Panc1 (cell line): ENCODE measurements around the gene ADGRD1. TPM values are rescaled to one million over a fixed set of nuclear protein-coding genes. Genes with fewer than 3 reads are reported as not detected.

Source experiments
- ATAC-seq: fragments of 200-7000 bp; cut with Tn5 transposase; 2 replicates; pipeline ENCODE4 v1.9.1; 2020; ENCODE audit warnings: mild to moderate bottlenecking, moderate library complexity
- BruUV-seq: library from RNA; stranded (reverse); fragments of 400-500 nt; replicated peaks from 2 replicates; lab custom pipeline; 2021; lab: Mats Ljungman, UMichigan
- CTCF ChIA-PET: fragments of 300-600 bp; sonication (Branson Sonifier 250); formaldehyde crosslinking; loops from one replicate; lab custom pipeline; 2022; ENCODE audit warnings: antibody characterized with exemption; lab: Charles Lee
- POLR2A ChIA-PET: fragments of 300-600 bp; sonication (Branson Sonifier 250); formaldehyde crosslinking; loops from one replicate; lab custom pipeline; 2022; ENCODE audit warnings: antibody characterized with exemption; lab: Charles Lee
- DNase-seq: peaks from one replicate; pipeline ENCODE4 v3.0.0-alpha.2; 2010; ENCODE audit warnings: low read depth, low spot score
- H3K27ac ChIP-seq: 2 replicates; pipeline ENCODE4 v1.5.1; 2011; ENCODE audit warnings: mild to moderate bottlenecking, low read length, inconsistent platforms
- H3K27me3 ChIP-seq: fragments of 200-500 bp; sonication (Bioruptor generic); 2 replicates; pipeline ENCODE4 v1.6.0; 2014; ENCODE audit warnings: low read length, inconsistent platforms; ENCODE audit not compliant: control insufficient read depth, insufficient read depth
- H3K36me3 ChIP-seq: fragments of 200-500 bp; sonication (Bioruptor generic); 2 replicates; pipeline ENCODE4 v1.5.1; 2014; ENCODE audit warnings: inconsistent platforms, mild to moderate bottlenecking, low read length, moderate library complexity; ENCODE audit not compliant: control insufficient read depth, insufficient read depth
- H3K4me1 ChIP-seq: 2 replicates; pipeline ENCODE4 v1.5.1; 2011; ENCODE audit warnings: inconsistent platforms, mild to moderate bottlenecking, low read length, moderate library complexity; ENCODE audit not compliant: control insufficient read depth, insufficient read depth
- H3K4me3 ChIP-seq, 2 experiments: 2 replicates each; pipeline ENCODE4 v1.5.1; 2011 to 2012; ENCODE audit warnings: low read depth in 2 of 2, low read length in 2 of 2, mild to moderate bottlenecking in 2 of 2, inconsistent platforms in 1 of 2, moderate library complexity in 1 of 2
- H3K9me3 ChIP-seq: fragments of 200-500 bp; sonication (Bioruptor generic); 2 replicates; pipeline ENCODE4 v1.5.1; 2014; ENCODE audit warnings: low read depth, mild to moderate bottlenecking, inconsistent platforms, low read length, moderate library complexity; ENCODE audit not compliant: control insufficient read depth, insufficient read depth
- CTCF ChIP-seq: fragments of 450-650 bp; IDR thresholded peaks from 2 replicates; pipeline ENCODE4 v1.5.1; 2017; ENCODE audit warnings: mild to moderate bottlenecking
- POLR2AphosphoS5 ChIP-seq: IDR thresholded peaks from 2 replicates; pipeline ENCODE4 v1.6.1; 2012; ENCODE audit warnings: mild to moderate bottlenecking, low read depth, low read length, moderate library complexity
- SIN3A ChIP-seq: IDR thresholded peaks from 2 replicates; pipeline ENCODE4 v1.6.1; 2012; ENCODE audit warnings: low read depth, mild to moderate bottlenecking, low read length, moderate library complexity, borderline replicate concordance; ENCODE audit not compliant: insufficient read depth
- TCF7L2 ChIP-seq: IDR thresholded peaks from 2 replicates; pipeline ENCODE4 v1.6.1; 2011; ENCODE audit warnings: mild to moderate bottlenecking, low read depth, low read length, inconsistent platforms
- in situ Hi-C: cut with HindIII; loops from 2 replicates; pipeline ENCODE4 v1.10.0; 2016; ENCODE audit warnings: low sequenced_read_pairs, low pct_unique_long_range_greater_than_20kb
- intact Hi-C: fragments of 100-400 bp; cut with micrococcal nuclease; formaldehyde crosslinking; loops from one replicate; pipeline ENCODE4 v1.10.0; 2022; ENCODE audit not compliant: unreplicated experiment
- total RNA-seq: library from RNA; stranded (reverse); gene quantifications from one replicate; pipeline ENCODE4 v1.2.1, GENCODE V29; 2021; ENCODE audit not compliant: unreplicated experiment
- TF ChIP-seq, protein P1 (sequence below), 2 experiments: IDR thresholded peaks; 2 replicates each; pipeline ENCODE4 v1.6.1; 2011 to 2012; ENCODE audit warnings: low read depth in 2 of 2, control low read depth in 1 of 2, low read length in 1 of 2, mild to moderate bottlenecking in 1 of 2, moderate library complexity in 1 of 2; ENCODE audit not compliant: insufficient read depth in 1 of 2

The ADGRD1 gene
- total RNA-seq, 1 experiment from 2014 or later: 0.21 TPM

GRCh38 chr12:131001493-131001892, 47.8 kb downstream of the ADGRD1 start:
- Histone ChIP-seq H3K27ac (no peak overlapping the region), H3K36me3 (no peaks in the 10 kb centered on the region), H3K9me3 (no peaks in the 10 kb centered on the region), H3K4me3 (no peak overlapping the region), H3K4me1 (no peaks in the 10 kb centered on the region), H3K27me3 (no peaks in the 10 kb centered on the region)
- intact Hi-C loops: no loop called here
- TF ChIP-seq SIN3A: no peak
- no peak for TF ChIP-seq TCF7L2
- TF ChIP-seq CTCF: no peak
- TF ChIP-seq, protein P1, sequence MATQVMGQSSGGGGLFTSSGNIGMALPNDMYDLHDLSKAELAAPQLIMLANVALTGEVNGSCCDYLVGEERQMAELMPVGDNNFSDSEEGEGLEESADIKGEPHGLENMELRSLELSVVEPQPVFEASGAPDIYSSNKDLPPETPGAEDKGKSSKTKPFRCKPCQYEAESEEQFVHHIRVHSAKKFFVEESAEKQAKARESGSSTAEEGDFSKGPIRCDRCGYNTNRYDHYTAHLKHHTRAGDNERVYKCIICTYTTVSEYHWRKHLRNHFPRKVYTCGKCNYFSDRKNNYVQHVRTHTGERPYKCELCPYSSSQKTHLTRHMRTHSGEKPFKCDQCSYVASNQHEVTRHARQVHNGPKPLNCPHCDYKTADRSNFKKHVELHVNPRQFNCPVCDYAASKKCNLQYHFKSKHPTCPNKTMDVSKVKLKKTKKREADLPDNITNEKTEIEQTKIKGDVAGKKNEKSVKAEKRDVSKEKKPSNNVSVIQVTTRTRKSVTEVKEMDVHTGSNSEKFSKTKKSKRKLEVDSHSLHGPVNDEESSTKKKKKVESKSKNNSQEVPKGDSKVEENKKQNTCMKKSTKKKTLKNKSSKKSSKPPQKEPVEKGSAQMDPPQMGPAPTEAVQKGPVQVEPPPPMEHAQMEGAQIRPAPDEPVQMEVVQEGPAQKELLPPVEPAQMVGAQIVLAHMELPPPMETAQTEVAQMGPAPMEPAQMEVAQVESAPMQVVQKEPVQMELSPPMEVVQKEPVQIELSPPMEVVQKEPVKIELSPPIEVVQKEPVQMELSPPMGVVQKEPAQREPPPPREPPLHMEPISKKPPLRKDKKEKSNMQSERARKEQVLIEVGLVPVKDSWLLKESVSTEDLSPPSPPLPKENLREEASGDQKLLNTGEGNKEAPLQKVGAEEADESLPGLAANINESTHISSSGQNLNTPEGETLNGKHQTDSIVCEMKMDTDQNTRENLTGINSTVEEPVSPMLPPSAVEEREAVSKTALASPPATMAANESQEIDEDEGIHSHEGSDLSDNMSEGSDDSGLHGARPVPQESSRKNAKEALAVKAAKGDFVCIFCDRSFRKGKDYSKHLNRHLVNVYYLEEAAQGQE (IDR thresholded peaks at IDR 0.05; ENCODE audit: insufficient read depth in 1 of 2, low read depth in 2 of 2, low read length in 1 of 2): no peak
- TF ChIP-seq POLR2AphosphoS5: no peak
- POLR2A ChIA-PET: no interaction called here
- in situ Hi-C loops: no loop called here
- no peak for DNase-seq
- no peak for ATAC-seq
- BruUV-seq: no TSS peak
- CTCF ChIA-PET: no interaction called here

GRCh38 chr12:131002216-131002631, 48.5 kb downstream of the ADGRD1 start:
- ChIA-PET CTCF (no interaction called here), POLR2A (interaction anchor here (0.6 kb wide), 1 partner anchor 127 kb away, joined by 3 read pairs; no protein-coding TSS in a partner anchor)
- TF ChIP-seq CTCF: no peak
- TF ChIP-seq POLR2AphosphoS5: no peak
- Histone ChIP-seq H3K27me3 (no peaks in the 10 kb centered on the region), H3K4me3 (no peak overlapping the region), H3K36me3 (no peaks in the 10 kb centered on the region), H3K4me1 (no peaks in the 10 kb centered on the region), H3K27ac (no peak overlapping the region), H3K9me3 (no peaks in the 10 kb centered on the region)
- no peak for ATAC-seq
- in situ Hi-C loops (no loop called here), intact Hi-C loops (no loop called here)
- no TSS peak for BruUV-seq
- DNase-seq: no peak
